ENCODE measurements around the gene MYH7.

The MYH7 gene

GRCh38 chr14:23365732-23366425 is 69.6 kb downstream of the MYH7 start:
- no peak for DNase-seq

- no peak for DNase-seq
Observed at GRCh38 chr14:23365036-23365731, 70.3 kb downstream of the MYH7 start, which contains the start of gene EFS. Gene EFS, minus strand, starts transcription at chr14:23365172. Its CDS starts 147 bp downstream, at chr14:23365025.

- no peak for DNase-seq
Observed at GRCh38 chr14:23364164-23365035, 71.1 kb downstream of the MYH7 start.
